COLO829 (cell line): ENCODE measurements around the gene FANCD2OS.
"Not testable (repeated sequence)": the region's sequence is repeated elsewhere in the genome, so short reads cannot be mapped to it uniquely, and the experiment has no call there.

Source experiments
- DNase-seq: peaks from one replicate; pipeline ENCODE4 v3.0.0; 2012; ENCODE audit warnings: low spot score

The FANCD2OS gene

GRCh38 chr3:10108091-10108490 lies at the start of gene FANCD2OS:
Gene FANCD2OS (minus strand): TSS chr3:10108255. CDS start chr3:10104774, 3,481 bp downstream.
- DNase-seq = no peak

GRCh38 chr3:10157031-10157430 lies 49.0 kb upstream of the FANCD2OS start:
- DNase-seq = no peak

- DNase-seq = no peak
These were observed 47.6 kb upstream of the FANCD2OS start for GRCh38 chr3:10155658-10156057.

- no peak for DNase-seq
These were observed 47.0 kb upstream of the FANCD2OS start for GRCh38 chr3:10155123-10155472.

GRCh38 chr3:10154335-10155122 lies 46.5 kb upstream of the FANCD2OS start:
- DNase-seq = no peak

GRCh38 chr3:10150987-10151386 lies 42.9 kb upstream of the FANCD2OS start:
- DNase-seq = no peak

GRCh38 chr3:10149226-10149625 lies 41.2 kb upstream of the FANCD2OS start:
- no peak for DNase-seq

- DNase-seq = no peak
These were observed 37.6 kb upstream of the FANCD2OS start for GRCh38 chr3:10145685-10146084.

- no peak for DNase-seq
These were observed 34.9 kb upstream of the FANCD2OS start for GRCh38 chr3:10142707-10143560.

GRCh38 chr3:10140996-10141546 lies 33.0 kb upstream of the FANCD2OS start:
- DNase-seq = no peak

GRCh38 chr3:10137178-10137577 lies 29.1 kb upstream of the FANCD2OS start:
- no peak for DNase-seq

GRCh38 chr3:10136426-10137005 lies 28.5 kb upstream of the FANCD2OS start:
- DNase-seq = no peak

- not testable (repeated sequence) for DNase-seq
These were observed 27.8 kb upstream of the FANCD2OS start for GRCh38 chr3:10135872-10136271.

- DNase-seq = no peak
These were observed 14.7 kb upstream of the FANCD2OS start for GRCh38 chr3:10122724-10123123.

- DNase-seq = no peak
These were observed 13.0 kb upstream of the FANCD2OS start for GRCh38 chr3:10121064-10121463.

- no peak for DNase-seq
These were observed 11.3 kb upstream of the FANCD2OS start for GRCh38 chr3:10119376-10119775.

- DNase-seq = no peak
These were observed 8.9 kb upstream of the FANCD2OS start for GRCh38 chr3:10116928-10117327.

GRCh38 chr3:10116138-10116460 lies 8.0 kb upstream of the FANCD2OS start:
- DNase-seq = no peak

- DNase-seq = peak; percentile 93
These were observed 7.5 kb upstream of the FANCD2OS start, which contains the start of gene BRK1 for GRCh38 chr3:10115326-10116137. Gene BRK1 (plus strand): TSS chr3:10115675. CDS start chr3:10115702, 27 bp downstream.

- no peak for DNase-seq
These were observed 1.1 kb downstream of the FANCD2OS start for GRCh38 chr3:10106919-10107318.

- no peak for DNase-seq
These were observed 9.0 kb downstream of the FANCD2OS start for GRCh38 chr3:10099041-10099440.

- DNase-seq = no peak
These were observed 14.4 kb downstream of the FANCD2OS start for GRCh38 chr3:10093678-10094077.
